ENCODE results near the gene PHF23.

Gene PHF23

GRCh38 chr17:7225711-7226331 lies 13.4 kb downstream of the PHF23 start:
- H3F3A ChIP-seq (ENCODE audit: low read depth), result no peaks in the 10 kb centered on the region
- H3K4me1 ChIP-seq (ENCODE audit: insufficient read depth, low read length, poor library complexity, severe bottlenecking), result no peaks in the 10 kb centered on the region
- peaks cover 13% of the 10 kb centered on the region for H4K20me1 ChIP-seq (ENCODE audit: insufficient read depth, low read length, poor library complexity, severe bottlenecking)
- H3K4me3 ChIP-seq (ENCODE audit: low read length, poor library complexity, severe bottlenecking), result no peak overlapping the region
- H3K27me3 ChIP-seq (ENCODE audit: insufficient read depth, low read length, poor library complexity, severe bottlenecking), result no peaks in the 10 kb centered on the region
- H2AFZ ChIP-seq (ENCODE audit: low read length), result no peak overlapping the region
- H3K36me3 ChIP-seq (ENCODE audit: insufficient read depth, low read length), result peaks cover 65% of the 10 kb centered on the region; the same call in 1 of the 2 replicates
- TF ChIP-seq EZH2phosphoT487 (IDR thresholded peaks at IDR 0.05; ENCODE audit: borderline replicate concordance) (no peak), CTCF (conservative IDR thresholded peaks at IDR 0.05; ENCODE audit: low read length) (no peak)
- H3K9ac ChIP-seq (ENCODE audit: low read depth, low read length, poor library complexity, severe bottlenecking), result no peak overlapping the region
- no peaks in the 10 kb centered on the region for H3K9me2 ChIP-seq (replicated peaks; ENCODE audit: low read depth, low read length)
- H3K4me2 ChIP-seq (ENCODE audit: low read depth, low read length, poor library complexity, severe bottlenecking), result no peak overlapping the region
- no peaks in the 10 kb centered on the region for H3K9me3 ChIP-seq (ENCODE audit: insufficient read depth, low read depth, low read length)
- H3K79me2 ChIP-seq (ENCODE audit: insufficient read depth, low read length), result peaks cover 29% of the 10 kb centered on the region; the same call in 1 of the 2 replicates

GRCh38 chr17:7224661-7225111 lies 14.6 kb downstream of the PHF23 start:
- Histone ChIP-seq H3K36me3 (ENCODE audit: insufficient read depth, low read length) (peaks cover 59% of the 10 kb centered on the region; the same call in 1 of the 2 replicates), H3K4me3 (ENCODE audit: low read length, poor library complexity, severe bottlenecking) (no peak overlapping the region)

GRCh38 chr17:7224110-7224509 lies 15.1 kb downstream of the PHF23 start:
- no peaks in the 10 kb centered on the region for H3F3A ChIP-seq (ENCODE audit: low read depth)
- no peak for TF ChIP-seq EZH2phosphoT487 (IDR thresholded peaks at IDR 0.05; ENCODE audit: borderline replicate concordance)
- TF ChIP-seq CTCF (conservative IDR thresholded peaks at IDR 0.05; ENCODE audit: low read length), result no peak
- peaks cover 13% of the 10 kb centered on the region for H4K20me1 ChIP-seq (ENCODE audit: insufficient read depth, low read length, poor library complexity, severe bottlenecking)
- H3K9ac ChIP-seq (ENCODE audit: low read depth, low read length, poor library complexity, severe bottlenecking), result no peak overlapping the region
- no peak overlapping the region for H3K4me2 ChIP-seq (ENCODE audit: low read depth, low read length, poor library complexity, severe bottlenecking)
- H3K4me1 ChIP-seq (ENCODE audit: insufficient read depth, low read length, poor library complexity, severe bottlenecking), result peaks cover 10% of the 10 kb centered on the region
- no peaks in the 10 kb centered on the region for H3K9me2 ChIP-seq (replicated peaks; ENCODE audit: low read depth, low read length)
- no peak overlapping the region for H2AFZ ChIP-seq (ENCODE audit: low read length)
- H3K9me3 ChIP-seq (ENCODE audit: insufficient read depth, low read depth, low read length), result no peaks in the 10 kb centered on the region
- no peaks in the 10 kb centered on the region for H3K27me3 ChIP-seq (ENCODE audit: insufficient read depth, low read length, poor library complexity, severe bottlenecking)
- no peak overlapping the region for H3K4me3 ChIP-seq (ENCODE audit: low read length, poor library complexity, severe bottlenecking)
- H3K79me2 ChIP-seq (ENCODE audit: insufficient read depth, low read length), result peaks cover 22% of the 10 kb centered on the region; the same call in 1 of the 2 replicates
- peaks cover 54% of the 10 kb centered on the region; the same call in 1 of the 2 replicates for H3K36me3 ChIP-seq (ENCODE audit: insufficient read depth, low read length)

More at GRCh38 chr17:7224661-7225111, 14.6 kb downstream of the PHF23 start:
- Histone ChIP-seq H2AFZ (ENCODE audit: low read length) (no peak overlapping the region), H3K79me2 (ENCODE audit: insufficient read depth, low read length) (peaks cover 27% of the 10 kb centered on the region; the same call in 1 of the 2 replicates), H3K4me2 (ENCODE audit: low read depth, low read length, poor library complexity, severe bottlenecking) (no peak overlapping the region), H3K4me1 (ENCODE audit: insufficient read depth, low read length, poor library complexity, severe bottlenecking) (peaks cover 6% of the 10 kb centered on the region), H4K20me1 (ENCODE audit: insufficient read depth, low read length, poor library complexity, severe bottlenecking) (peaks cover 13% of the 10 kb centered on the region), H3K27me3 (ENCODE audit: insufficient read depth, low read length, poor library complexity, severe bottlenecking) (no peaks in the 10 kb centered on the region), H3K9me3 (ENCODE audit: insufficient read depth, low read depth, low read length) (no peaks in the 10 kb centered on the region), H3K9ac (ENCODE audit: low read depth, low read length, poor library complexity, severe bottlenecking) (no peak overlapping the region), H3K9me2 (replicated peaks; ENCODE audit: low read depth, low read length) (no peaks in the 10 kb centered on the region), H3F3A (ENCODE audit: low read depth) (no peaks in the 10 kb centered on the region)
- TF ChIP-seq EZH2phosphoT487 (IDR thresholded peaks at IDR 0.05; ENCODE audit: borderline replicate concordance) (no peak), CTCF (conservative IDR thresholded peaks at IDR 0.05; ENCODE audit: low read length) (no peak)
